ENCODE measurements around the gene ARHGEF10L. TPM values are rescaled to one million over a fixed set of nuclear protein-coding genes. Genes with fewer than 3 reads are reported as not detected.

ARHGEF10L gene
- total RNA-seq, 1 donor from 2014 or later = 89.8 TPM

- TF ChIP-seq CTCF (IDR thresholded peaks at IDR 0.05; ENCODE audit: partially characterized antibody, unreplicated experiment) = no peak
- peaks cover 15% of the 10 kb centered on the region for H3K9me3 Mint-ChIP-seq (ENCODE audit: unreplicated experiment)
- H3K4me1 Mint-ChIP-seq (ENCODE audit: low read depth, unreplicated experiment) = peaks cover 20% of the 10 kb centered on the region
- DNase-seq = no peak
- H3K36me3 Mint-ChIP-seq (ENCODE audit: unreplicated experiment) = no peaks in the 10 kb centered on the region
- H3K27ac Mint-ChIP-seq (ENCODE audit: unreplicated experiment) = no peak overlapping the region
- H3K4me3 Mint-ChIP-seq (ENCODE audit: unreplicated experiment) = no peak overlapping the region
- peaks cover 20% of the 10 kb centered on the region for H3K27me3 Mint-ChIP-seq (ENCODE audit: unreplicated experiment)
Observed at GRCh38 chr1:17648457-17649145, 109.1 kb downstream of the ARHGEF10L start.

GRCh38 chr1:17649371-17650106 lies 110.0 kb downstream of the ARHGEF10L start:
- DNase-seq = no peak
- TF ChIP-seq CTCF (IDR thresholded peaks at IDR 0.05; ENCODE audit: partially characterized antibody, unreplicated experiment) = no peak
- Mint-ChIP-seq H3K4me1 (ENCODE audit: low read depth, unreplicated experiment) (peaks cover 15% of the 10 kb centered on the region), H3K4me3 (ENCODE audit: unreplicated experiment) (no peak overlapping the region), H3K36me3 (ENCODE audit: unreplicated experiment) (no peaks in the 10 kb centered on the region), H3K27ac (ENCODE audit: unreplicated experiment) (no peak overlapping the region), H3K9me3 (ENCODE audit: unreplicated experiment) (peaks cover 13% of the 10 kb centered on the region), H3K27me3 (ENCODE audit: unreplicated experiment) (peaks cover 17% of the 10 kb centered on the region)

GRCh38 chr1:17653276-17653675 lies 113.8 kb downstream of the ARHGEF10L start:
- Mint-ChIP-seq H3K4me1 (ENCODE audit: low read depth, unreplicated experiment) (peaks cover 14% of the 10 kb centered on the region), H3K4me3 (ENCODE audit: unreplicated experiment) (no peak overlapping the region), H3K27ac (ENCODE audit: unreplicated experiment) (peak overlapping the region; percentile 62), H3K27me3 (ENCODE audit: unreplicated experiment) (peaks cover 10% of the 10 kb centered on the region), H3K36me3 (ENCODE audit: unreplicated experiment) (peaks cover 7% of the 10 kb centered on the region), H3K9me3 (ENCODE audit: unreplicated experiment) (peaks cover 7% of the 10 kb centered on the region)
- TF ChIP-seq CTCF (IDR thresholded peaks at IDR 0.05; ENCODE audit: partially characterized antibody, unreplicated experiment) = no peak
- no peak for DNase-seq

GRCh38 chr1:17653728-17654351 lies 114.3 kb downstream of the ARHGEF10L start:
- peak overlapping the region; percentile 43 for H3K27ac Mint-ChIP-seq (ENCODE audit: unreplicated experiment)

More at GRCh38 chr1:17653728-17654351, 114.3 kb downstream of the ARHGEF10L start:
- DNase-seq = peak; percentile 84
- Mint-ChIP-seq H3K4me3 (ENCODE audit: unreplicated experiment) (no peak overlapping the region), H3K27me3 (ENCODE audit: unreplicated experiment) (peaks cover 10% of the 10 kb centered on the region), H3K4me1 (ENCODE audit: low read depth, unreplicated experiment) (peaks cover 14% of the 10 kb centered on the region), H3K36me3 (ENCODE audit: unreplicated experiment) (peaks cover 7% of the 10 kb centered on the region), H3K9me3 (ENCODE audit: unreplicated experiment) (peaks cover 9% of the 10 kb centered on the region)
- peak; percentile 53 for TF ChIP-seq CTCF (IDR thresholded peaks at IDR 0.05; ENCODE audit: partially characterized antibody, unreplicated experiment)

Measured in glutamatergic neuron (in vitro differentiated cells).